ENCODE measurements around the gene MATN3.

MATN3 gene

DNA sequence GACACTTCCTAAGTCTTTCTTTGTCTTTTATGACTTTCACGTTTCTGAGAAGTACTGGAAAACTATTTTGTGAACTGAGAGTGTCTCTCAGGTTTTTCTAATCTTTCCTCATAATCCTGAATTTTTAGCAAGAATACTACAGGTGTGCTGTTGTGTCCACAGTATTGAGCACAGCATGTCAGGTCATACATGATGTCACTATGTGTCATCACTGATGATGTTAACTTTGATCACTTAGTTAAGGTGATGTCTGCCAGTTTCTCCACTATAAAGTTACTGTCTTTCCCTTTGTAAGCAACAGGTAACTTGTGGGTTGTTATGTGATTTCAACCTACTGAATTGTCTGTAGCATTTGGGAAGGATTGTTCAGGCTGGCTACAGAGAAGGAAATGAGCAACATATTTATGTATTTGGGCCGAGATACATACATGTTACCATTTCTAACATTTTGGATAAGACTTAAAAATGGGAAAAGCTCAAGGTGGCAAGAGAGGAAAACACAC lies 11.1 kb downstream of the MATN3 start:
- DNase-seq (ENCODE audit: low spot score) = no peak

DNA sequence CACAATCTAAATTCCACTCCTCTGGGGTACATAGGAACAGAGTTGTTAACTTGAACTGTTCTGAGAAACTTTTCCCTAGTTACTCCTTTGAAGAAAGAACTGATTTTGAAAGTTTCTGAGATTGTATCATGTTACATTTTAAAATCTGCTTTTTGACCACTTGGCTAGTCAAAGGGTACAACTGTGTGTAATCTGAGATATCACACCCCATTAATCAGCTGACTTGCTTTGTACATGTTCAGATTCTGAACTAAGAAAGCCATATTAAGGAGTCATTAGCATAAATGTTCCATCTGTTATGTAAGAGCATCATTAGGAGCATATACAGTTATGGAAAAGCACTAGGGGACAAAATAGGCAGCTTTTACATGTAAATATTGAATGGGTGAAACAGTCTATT lies 18.7 kb downstream of the MATN3 start:
- no peak for DNase-seq (ENCODE audit: low spot score)

DNA sequence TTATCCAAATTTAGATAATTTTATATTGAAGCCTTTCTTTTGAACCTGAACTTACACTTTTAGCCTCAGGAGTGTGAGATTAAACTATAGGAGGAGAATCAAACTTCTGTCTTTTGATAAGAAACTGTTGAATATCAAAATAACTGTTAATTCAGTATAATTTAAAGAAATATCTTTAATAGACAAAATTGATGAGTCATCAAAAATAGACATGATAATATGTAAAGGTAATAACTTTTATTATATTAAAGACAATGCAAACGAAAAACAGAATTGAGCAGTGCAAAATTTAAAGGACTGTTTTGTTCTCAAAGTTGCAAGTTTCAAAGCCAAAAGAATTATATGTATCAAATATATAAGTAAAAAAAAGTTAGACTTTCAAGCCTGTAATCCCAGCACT lies 20.6 kb downstream of the MATN3 start:
- DNase-seq (ENCODE audit: low spot score) = no peak

DNA sequence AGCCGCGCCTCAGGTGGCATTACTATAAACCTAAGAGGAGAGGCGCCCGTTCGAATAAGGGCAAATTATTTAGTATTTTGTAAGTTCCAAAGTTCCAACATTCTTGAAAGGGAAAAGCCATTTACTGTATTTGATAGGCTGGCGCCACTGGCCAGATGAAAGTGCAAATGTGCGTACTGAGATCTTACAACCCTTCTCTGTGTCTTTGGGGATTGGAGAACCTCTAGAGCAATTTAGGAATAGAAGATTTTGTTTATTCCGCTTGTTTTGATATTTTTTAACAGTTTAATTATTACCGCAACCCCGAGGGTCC lies 22.1 kb downstream of the MATN3 start:
- no peak for DNase-seq (ENCODE audit: low spot score)

DNA sequence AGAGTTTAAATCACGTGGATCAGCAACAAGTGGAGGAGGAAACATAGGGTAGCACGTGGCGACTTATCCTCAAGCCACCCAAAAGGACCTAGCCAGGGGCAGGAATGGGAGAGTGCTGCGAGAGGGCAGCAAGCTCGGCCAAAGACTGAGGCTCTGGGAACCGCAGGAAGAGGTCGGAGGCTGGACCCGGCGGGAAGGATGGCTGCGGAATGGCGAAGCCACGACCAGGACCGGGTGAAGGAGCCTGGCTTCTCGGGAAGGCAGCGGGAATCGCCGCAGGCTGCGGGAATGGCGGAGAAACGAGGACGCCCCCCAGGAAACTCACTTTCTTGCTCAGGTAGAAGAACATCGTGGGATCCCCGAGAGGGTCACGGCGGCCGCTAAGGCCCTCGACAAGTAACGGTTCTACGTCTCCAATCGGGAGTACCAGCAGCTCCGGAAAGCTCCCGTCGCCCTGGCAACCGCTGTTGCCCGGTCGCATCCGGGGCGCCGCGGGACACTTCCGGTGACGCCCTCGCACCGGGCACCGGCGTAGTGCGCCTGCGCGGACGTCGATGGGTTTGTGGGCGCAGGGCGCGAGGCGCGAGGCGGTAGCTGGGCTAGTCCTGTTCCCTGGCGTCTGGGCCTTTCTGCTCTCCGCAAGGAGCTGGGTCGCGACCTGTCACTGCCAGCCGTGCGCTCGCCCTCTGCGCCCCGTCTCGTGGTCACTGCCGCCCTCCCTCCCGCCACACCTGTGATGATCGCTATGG lies 22.6 kb downstream of the MATN3 start, which contains the start of gene WDR35:
Gene WDR35, minus strand, starts transcription at position 439 of the 749 bp plus-strand sequence. Its CDS starts 90 bp downstream, at position 349.
- peak; percentile 91 for DNase-seq (ENCODE audit: low spot score)

DNA sequence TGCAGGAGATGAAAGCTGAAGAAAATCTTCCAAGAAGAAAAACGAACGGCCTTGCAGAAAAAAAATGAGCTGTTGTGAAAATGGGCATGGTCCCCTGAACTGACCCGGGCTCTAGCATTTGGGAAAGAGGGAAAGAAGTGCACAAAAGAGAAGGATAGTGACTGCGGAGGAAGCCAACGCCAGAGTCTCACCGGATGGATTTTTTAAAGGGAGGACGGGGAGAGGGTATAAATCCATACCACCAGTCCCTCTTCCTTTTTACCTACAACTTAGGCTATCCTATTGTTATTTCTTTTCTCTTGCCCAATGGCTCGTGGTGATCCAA lies 23.2 kb downstream of the MATN3 start:
- no peak for DNase-seq (ENCODE audit: low spot score)

DNA sequence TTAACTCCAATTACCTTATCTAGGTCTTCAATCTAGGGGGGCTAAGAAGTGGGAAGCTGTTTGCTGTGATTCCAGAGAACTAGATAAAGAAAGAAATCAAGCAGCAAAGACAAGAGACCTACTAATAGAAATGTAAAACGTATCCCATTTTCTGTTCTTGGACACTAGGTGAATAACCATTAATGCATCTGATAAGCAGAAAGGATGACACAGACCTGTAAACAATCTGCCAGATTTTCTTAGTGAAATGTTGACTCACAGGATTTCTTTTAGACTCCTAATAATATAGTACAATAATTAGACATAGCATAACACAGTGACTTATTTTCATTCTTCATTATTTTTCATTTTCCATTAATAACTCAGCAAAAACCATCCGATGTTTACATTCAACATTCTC lies 23.9 kb downstream of the MATN3 start:
- no peak for DNase-seq (ENCODE audit: low spot score)

DNA sequence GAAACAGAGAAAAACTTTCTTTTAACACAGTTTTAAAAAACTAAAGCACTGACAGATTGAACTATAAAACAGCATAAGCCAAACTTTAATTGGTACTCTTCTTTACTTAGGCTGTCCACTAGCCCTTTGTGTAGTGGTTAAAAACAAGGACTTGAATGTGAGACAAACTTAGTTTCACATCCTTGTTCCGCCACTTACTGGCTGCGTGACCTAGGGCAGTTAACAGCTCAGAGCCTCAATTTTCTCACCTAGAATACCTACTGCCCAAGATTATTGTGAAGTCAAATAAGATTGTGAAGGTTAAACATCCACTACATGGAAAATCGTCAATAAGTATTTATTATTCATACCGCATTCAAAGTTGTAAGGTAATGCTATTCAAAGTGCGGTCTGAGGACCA lies 24.5 kb downstream of the MATN3 start:
- DNase-seq (ENCODE audit: low spot score) = no peak

DNA sequence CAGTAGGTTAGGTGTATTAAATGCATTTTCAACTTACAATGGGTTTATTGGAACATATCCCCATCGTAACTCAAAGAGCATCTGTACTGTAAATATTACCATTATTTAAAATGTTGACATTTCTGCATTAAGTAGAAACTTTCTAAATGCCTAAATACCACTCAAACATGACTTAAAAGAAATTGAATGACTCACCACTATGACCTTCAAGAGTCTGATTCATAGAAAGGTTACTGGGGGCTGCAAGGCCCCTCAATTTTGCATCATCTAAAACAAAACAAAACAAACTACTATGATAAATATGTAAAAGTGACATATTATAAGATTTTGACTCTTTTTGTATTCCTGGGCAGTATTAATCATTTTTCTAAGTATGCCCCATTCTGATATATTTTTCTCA lies 30.2 kb downstream of the MATN3 start:
- no peak for DNase-seq (ENCODE audit: low spot score)

DNA sequence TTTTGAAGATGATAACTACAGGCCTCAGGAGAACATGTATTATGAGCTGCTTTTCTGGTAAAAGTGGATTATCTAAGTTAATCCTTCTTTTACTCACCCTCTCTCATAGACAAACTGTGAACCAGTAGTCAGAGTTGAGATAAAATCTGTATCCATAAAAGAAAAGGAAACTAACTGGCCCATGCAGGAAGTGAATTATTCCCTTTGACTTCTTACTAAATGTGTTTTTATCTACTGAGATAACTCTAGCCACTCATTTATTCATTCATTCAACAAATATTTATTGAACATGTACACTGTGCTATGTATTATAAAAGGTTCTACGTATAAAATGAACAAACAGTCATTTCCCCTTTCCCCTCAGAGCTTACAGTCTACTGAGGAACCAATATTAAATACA lies 32.5 kb downstream of the MATN3 start:
- DNase-seq (ENCODE audit: low spot score) = no peak

DNA sequence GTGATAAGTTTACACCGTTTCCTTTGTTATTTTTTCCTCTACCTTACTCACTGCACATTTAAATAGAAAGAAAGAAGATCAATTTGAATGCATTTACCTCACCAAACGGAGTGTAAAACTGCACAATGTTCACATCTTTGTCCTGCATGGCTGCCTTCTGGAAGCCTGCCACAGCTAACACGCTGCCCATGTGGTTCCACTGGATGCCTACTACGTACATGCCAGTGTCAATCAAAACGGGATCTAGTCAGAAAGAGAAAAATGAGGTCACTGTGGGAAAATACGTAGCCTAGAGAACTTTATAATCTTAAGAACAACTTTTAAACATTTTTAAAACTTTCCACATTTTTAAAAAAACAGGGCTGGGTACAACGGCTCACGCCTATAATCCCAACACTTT lies 39.0 kb downstream of the MATN3 start:
- DNase-seq (ENCODE audit: low spot score) = no peak

DNA sequence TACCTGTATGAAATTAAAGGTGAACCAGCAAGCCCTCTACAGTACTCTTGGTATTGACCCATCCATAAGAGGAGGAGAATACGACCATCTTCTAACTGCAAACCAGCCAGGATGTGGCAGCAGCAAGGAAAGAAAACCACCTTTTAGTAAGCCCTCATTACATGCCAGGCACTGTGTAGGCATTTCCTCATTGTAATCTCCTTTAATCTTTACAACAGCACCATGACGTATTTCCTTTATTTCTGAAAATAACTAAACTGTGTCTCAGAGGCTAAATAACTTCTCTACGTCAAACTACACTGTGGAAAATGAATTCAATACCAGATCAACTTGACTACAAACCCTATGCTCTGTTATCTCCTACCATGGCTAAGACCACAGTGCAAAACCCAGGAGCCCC lies 40.8 kb downstream of the MATN3 start:
- DNase-seq (ENCODE audit: low spot score) = no peak

DNA sequence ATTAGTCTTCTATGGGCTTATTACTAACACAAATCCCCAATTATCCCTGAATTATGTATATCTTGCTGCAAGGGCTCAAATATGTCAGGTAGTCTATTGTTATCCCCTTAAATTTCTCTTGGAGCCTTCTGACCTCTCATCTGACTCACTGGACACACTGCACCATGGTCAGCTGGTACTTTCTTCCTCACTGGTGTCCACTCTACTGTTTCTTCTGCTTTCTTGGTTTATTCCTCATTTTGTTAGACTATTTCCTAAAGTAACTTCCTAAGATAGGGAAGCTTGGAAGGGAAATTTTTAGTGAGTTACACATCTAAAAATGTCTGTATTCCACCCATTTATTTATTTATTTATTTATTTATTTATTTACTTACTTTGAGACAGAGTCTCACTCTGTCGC lies 49.1 kb downstream of the MATN3 start:
- no peak for DNase-seq (ENCODE audit: low spot score)

DNA sequence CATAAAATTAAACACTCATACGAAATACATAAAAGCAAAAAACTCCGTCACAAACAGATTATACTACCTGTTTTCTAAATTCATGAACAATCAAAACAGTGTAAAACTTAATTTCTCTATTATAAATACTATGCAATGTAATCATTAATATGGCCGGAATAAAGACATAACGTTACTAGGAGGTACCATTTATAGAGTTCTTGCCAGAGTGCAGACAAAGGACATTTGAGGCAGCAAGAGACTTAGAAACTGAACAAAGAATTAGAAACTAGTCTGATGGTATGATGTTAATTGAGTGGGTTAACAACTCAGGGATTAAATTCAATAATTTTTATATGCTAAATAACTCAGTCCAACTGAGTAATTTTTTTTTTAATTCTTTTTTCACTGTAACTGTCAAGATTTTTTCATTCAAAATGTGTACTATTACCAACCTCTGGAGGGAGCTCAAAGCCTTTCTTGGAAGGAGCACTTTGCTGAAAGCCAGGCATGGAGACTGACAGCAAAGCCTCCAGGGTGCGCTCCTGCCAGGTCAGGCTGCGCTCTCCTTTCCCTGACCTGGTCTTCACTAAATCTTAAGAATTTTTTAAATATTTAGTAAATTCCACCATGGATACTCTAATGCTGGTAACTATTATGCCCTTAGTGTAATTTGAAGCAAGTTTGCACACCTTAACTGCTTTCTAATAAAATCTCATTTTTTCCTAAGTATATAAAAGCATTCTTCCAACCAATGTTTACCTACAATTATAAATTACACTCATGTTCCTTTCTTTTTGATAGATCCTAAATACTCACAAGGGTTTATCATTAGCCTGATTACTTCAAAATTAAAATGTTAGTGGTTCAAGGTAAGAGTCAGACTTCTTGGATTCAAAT lies 56.7 kb downstream of the MATN3 start:
- DNase-seq (ENCODE audit: low spot score) = peak; percentile 55

DNA sequence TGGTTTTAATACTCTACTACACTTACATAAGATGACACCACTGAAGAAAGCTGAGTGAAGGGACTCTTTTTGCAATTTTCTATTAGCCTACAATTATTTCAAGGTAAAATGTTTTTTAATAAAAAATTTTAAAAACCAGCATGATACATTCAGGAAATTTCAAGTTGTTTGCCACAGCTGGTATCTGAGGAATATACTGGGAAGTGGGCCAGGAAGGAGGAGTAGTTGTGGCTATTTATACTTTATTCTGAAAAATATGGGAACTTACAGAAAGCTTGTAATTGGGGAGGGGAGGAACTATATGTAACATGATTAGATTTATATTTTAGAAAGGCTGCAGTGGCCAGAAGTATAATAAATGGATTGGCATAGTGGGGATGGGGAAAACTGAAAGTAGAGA lies 63.4 kb downstream of the MATN3 start:
- no peak for DNase-seq (ENCODE audit: low spot score)

DNA sequence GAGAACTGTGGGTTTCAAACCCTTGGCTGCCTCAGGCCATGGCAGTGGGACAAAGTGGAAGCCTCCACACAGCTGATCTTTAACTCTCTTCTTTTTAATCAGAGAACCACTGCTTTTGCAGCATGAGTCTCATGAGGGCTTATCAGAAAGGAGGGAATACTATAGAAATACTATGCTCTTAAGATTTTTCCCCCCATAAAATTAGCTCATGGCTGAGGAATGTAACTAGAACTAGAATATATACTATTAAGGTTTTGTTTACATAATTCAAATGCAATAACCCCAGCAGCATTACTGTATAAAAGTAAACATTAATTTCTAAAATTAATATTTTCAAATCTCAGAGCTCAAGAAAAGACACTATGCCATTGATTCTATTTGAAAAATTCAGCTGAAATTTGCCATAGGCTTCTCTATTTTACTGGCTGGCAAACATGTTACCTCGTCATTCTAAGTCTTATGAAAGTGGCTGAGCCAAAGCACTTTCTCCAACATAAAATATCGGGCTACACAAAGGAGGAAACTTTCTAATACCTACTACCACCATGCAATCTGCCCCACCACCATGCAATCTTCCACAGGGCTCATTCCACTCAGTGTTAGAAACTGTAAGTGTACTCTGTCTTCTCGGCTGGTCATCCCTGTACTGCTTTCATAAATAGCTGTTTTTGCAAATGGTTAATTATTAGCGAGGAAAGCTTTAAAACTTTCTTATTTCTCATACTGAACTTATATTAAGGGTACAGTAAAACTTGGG lies 65.1 kb downstream of the MATN3 start:
- DNase-seq (ENCODE audit: low spot score) = no peak

DNA sequence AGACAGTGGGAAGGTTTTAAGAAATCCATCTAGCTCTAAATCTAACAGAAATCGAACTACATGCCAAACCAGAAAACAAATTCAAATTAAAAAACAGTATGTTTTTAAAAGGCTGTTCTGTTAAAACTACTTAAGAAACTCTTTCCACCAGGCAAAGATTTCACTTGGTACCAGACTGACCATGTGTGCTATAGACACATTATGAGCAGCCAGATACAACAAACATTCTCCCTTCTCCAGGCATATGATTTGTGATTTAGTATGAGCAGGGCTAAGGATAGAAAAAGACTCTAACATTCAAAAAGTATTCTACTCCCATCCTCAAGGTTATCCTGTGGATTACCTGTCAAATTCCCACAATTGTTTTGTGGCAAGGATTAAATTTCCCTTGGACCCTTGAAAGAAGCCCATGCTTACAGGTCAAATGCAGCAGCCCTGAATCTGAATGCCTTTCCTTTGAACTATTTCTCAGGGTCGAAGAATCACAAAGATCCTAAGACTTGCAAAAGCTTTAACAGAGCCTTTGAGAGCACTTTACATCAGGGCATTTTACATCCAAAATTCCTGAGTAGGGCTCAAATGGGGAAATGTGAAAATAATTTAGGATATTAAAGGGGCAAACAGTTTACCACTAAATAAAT lies 68.1 kb downstream of the MATN3 start:
- DNase-seq (ENCODE audit: low spot score) = no peak

DNA sequence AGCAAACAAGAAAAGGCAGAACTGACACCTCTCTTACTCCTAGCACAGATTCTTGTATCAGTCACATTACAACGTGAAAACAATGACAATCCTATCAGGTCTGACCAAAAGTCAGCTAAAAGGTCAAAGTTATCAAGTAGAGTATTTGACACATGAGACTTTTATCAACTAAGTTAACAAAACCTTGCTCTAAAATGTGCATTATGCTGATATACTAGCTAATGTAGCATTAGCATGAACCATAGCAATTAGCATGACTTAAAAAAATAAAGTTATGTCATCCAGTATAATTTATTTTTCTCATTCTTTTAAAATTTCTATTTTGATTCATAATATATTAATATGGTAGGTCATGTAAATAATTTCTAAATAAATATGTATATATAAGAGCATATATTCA lies 69.3 kb downstream of the MATN3 start:
- DNase-seq (ENCODE audit: low spot score) = no peak

DNA sequence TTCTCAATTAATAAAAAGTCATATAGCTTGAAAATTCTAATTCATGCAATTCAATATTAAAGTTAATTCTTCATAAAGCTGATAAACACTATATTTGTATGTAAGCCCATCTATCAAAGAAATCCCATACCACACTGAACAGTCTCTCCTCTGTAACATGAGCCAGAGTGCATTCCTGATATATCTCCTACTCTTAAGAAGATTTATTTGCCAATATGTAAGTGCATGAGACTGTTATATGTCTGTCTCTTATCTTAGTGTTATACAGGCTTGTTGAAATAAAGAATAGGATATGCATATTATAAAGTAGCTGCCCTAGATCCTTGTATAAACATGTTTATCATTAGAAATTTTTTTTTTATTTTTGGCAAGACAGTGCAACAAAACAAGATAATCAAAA lies 70.3 kb downstream of the MATN3 start:
- DNase-seq (ENCODE audit: low spot score) = no peak

Measured in CD4-positive, alpha-beta T cell treated with Interleukin-2 at 100 ng/mL for 4 hours (primary cell).